ENCODE results near the gene PPM1G. TPM values are rescaled to one million over a fixed set of nuclear protein-coding genes. Genes with fewer than 3 reads are reported as not detected.
A peak's percentile ranks its signal among the peaks of the same experiment; 100 is the strongest.

PPM1G gene
- total RNA-seq, 2 donors from 2014 or later = 63.0 to 119 TPM

- Histone ChIP-seq H3K9ac (ENCODE audit: low read depth in 2 of 2, low read length in 2 of 2) (peak overlapping the region; percentile 92 to 93), H3K4me3 (peak overlapping the region; percentile 57), H3K9me3 (no peaks in the 10 kb centered on the region), H3K4me1 (no peaks in the 10 kb centered on the region), H3K27ac (peak overlapping the region; percentile 92), H3K36me3 (peaks cover 14% of the 10 kb centered on the region), H3K27me3 (no peaks in the 10 kb centered on the region)
- DNase-seq = no peak
- TF ChIP-seq CTCF (IDR thresholded peaks at IDR 0.05) = no peak
- intact Hi-C loops (cut with DNase I) = no loop called here
Measured at GRCh38 chr2:27379383-27379835, 30.0 kb downstream of the PPM1G start.

GRCh38 chr2:27378809-27379290, 30.5 kb downstream of the PPM1G start:
- no peak for TF ChIP-seq CTCF (IDR thresholded peaks at IDR 0.05)
- Histone ChIP-seq H3K27ac (peak overlapping the region; percentile 92), H3K4me3 (no peak overlapping the region), H3K9me3 (no peaks in the 10 kb centered on the region), H3K9ac (ENCODE audit: low read depth in 2 of 2, low read length in 2 of 2) (peak overlapping the region in 1 of 2 donors; percentile 93), H3K4me1 (no peaks in the 10 kb centered on the region), H3K36me3 (peaks cover 14% of the 10 kb centered on the region), H3K27me3 (no peaks in the 10 kb centered on the region)
- intact Hi-C loops (cut with DNase I) = no loop called here
- no peak for DNase-seq

- no peak for DNase-seq
- peak; percentile 10 for TF ChIP-seq CTCF (IDR thresholded peaks at IDR 0.05)
- Histone ChIP-seq H3K9me3 (no peaks in the 10 kb centered on the region), H3K27me3 (no peaks in the 10 kb centered on the region), H3K4me3 (no peak overlapping the region), H3K36me3 (peaks cover 14% of the 10 kb centered on the region), H3K27ac (no peak overlapping the region), H3K9ac (ENCODE audit: low read depth in 2 of 2, low read length in 2 of 2) (no peak overlapping the region), H3K4me1 (no peaks in the 10 kb centered on the region)
- intact Hi-C loops (cut with DNase I) = no loop called here
Measured at GRCh38 chr2:27378096-27378808, 31.1 kb downstream of the PPM1G start.

GRCh38 chr2:27377618-27378095, 31.7 kb downstream of the PPM1G start:
- peaks cover 14% of the 10 kb centered on the region for H3K36me3 ChIP-seq
- H3K9ac ChIP-seq (ENCODE audit: low read depth in 2 of 2, low read length in 2 of 2) = no peak overlapping the region
- no peak for TF ChIP-seq CTCF (IDR thresholded peaks at IDR 0.05)
- no peak overlapping the region for H3K27ac ChIP-seq
- H3K27me3 ChIP-seq = no peaks in the 10 kb centered on the region
- intact Hi-C loops (cut with DNase I) = no loop called here
- peaks cover under 1% of the 10 kb centered on the region for H3K4me1 ChIP-seq
- no peak for DNase-seq
- no peak overlapping the region for H3K4me3 ChIP-seq
- H3K9me3 ChIP-seq = no peaks in the 10 kb centered on the region

GRCh38 chr2:27376866-27377617, 32.3 kb downstream of the PPM1G start:
- H3K27me3 ChIP-seq = no peaks in the 10 kb centered on the region
- H3K9me3 ChIP-seq = no peaks in the 10 kb centered on the region
- H3K27ac ChIP-seq = no peak overlapping the region
- no peak overlapping the region for H3K9ac ChIP-seq (ENCODE audit: low read depth in 2 of 2, low read length in 2 of 2)
- no peak for DNase-seq
- TF ChIP-seq CTCF (IDR thresholded peaks at IDR 0.05) = no peak
- H3K36me3 ChIP-seq = peaks cover 14% of the 10 kb centered on the region
- peaks cover 6% of the 10 kb centered on the region for H3K4me1 ChIP-seq
- no peak overlapping the region for H3K4me3 ChIP-seq
- intact Hi-C loops (cut with DNase I) = no loop called here

Measured in colonic mucosa (tissue), 4 donors.